Erythroblast (primary cell): ENCODE results near the gene SRRM2.

Experiments used
- GATA1 ChIP-seq: IDR thresholded peaks from 2 replicates; pipeline ENCODE4 v1.6.1; 2011; ENCODE audit warnings: low read depth, mild to moderate bottlenecking, control low read depth, low read length, moderate library complexity
- POLR2A ChIP-seq: IDR thresholded peaks from 2 replicates; pipeline ENCODE4 v1.6.1; 2011; ENCODE audit warnings: mild to moderate bottlenecking, low read length

DNA sequence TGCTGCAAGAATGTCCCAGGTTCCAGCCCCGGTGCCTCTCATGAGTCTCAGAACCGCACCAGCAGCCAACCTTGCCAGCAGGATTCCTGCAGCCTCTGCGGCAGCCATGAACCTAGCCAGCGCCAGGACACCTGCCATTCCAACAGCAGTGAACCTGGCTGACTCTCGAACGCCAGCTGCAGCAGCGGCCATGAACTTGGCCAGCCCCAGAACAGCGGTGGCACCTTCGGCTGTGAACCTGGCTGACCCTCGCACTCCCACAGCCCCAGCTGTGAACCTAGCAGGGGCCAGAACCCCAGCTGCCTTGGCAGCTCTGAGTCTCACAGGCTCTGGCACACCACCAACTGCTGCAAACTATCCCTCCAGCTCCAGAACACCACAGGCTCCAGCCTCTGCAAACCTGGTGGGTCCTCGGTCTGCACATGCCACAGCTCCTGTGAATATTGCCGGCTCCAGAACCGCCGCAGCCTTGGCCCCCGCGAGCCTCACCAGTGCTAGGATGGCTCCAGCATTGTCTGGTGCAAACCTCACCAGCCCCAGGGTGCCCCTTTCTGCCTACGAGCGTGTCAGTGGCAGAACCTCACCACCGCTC lies 14.8 kb downstream of the SRRM2 start:
- no peak for TF ChIP-seq POLR2A
- TF ChIP-seq GATA1 = no peak
